ENCODE results near the gene DMRTC2. TPM values are rescaled to one million over a fixed set of nuclear protein-coding genes. Genes with fewer than 3 reads are reported as not detected.

DMRTC2 gene
- total and polyA plus RNA-seq, 4 donors = 0.03 TPM; not detected in 3

GRCh38 chr19:41807176-41807575 lies 37.7 kb upstream of the DMRTC2 start:
- Histone ChIP-seq H3K4me3 (no peak overlapping the region), H3K36me3 (ENCODE audit: control insufficient read depth in 4 of 4, insufficient read depth in 4 of 4, low read length in 4 of 4) (no peaks in the 10 kb centered on the region), H3K27ac (ENCODE audit: low read depth in 1 of 2, low read length in 1 of 2) (no peak overlapping the region), H3K27me3 (ENCODE audit: control insufficient read depth in 3 of 3, insufficient read depth in 3 of 3, low read length in 2 of 3) (no peaks in the 10 kb centered on the region), H3K9me3 (ENCODE audit: control insufficient read depth in 4 of 4, insufficient read depth in 3 of 4, low read length in 3 of 4) (peaks cover 0 to 3% (median 0%) of the 10 kb centered on the region in 4 donors), H3K9ac (ENCODE audit: insufficient read depth in 1 of 2, low read length in 2 of 2) (no peak overlapping the region), H3K4me1 (ENCODE audit: control insufficient read depth in 5 of 5, insufficient read depth in 5 of 5, low read length in 5 of 5) (no peaks in the 10 kb centered on the region)
- 84 to 96% methylated on average over 3 of the region's 3 CpGs for WGBS, 2 donors
- ATAC-seq (ENCODE audit: insufficient read depth, low FRiP score) (no peak), DNase-seq (no peak)
- TF ChIP-seq CTCF (IDR thresholded peaks at IDR 0.05; ENCODE audit: control extremely low read depth, extremely low read depth) = no peak

- Histone ChIP-seq H3K4me1 (ENCODE audit: control insufficient read depth in 5 of 5, insufficient read depth in 5 of 5, low read length in 5 of 5) (no peaks in the 10 kb centered on the region), H3K27ac (ENCODE audit: low read depth in 1 of 2, low read length in 1 of 2) (peak overlapping the region in 1 of 2 donors; percentile 35), H3K9ac (ENCODE audit: insufficient read depth in 1 of 2, low read length in 2 of 2) (no peak overlapping the region)
Measured at GRCh38 chr19:41808663-41809566, 35.9 kb upstream of the DMRTC2 start.

GRCh38 chr19:41810301-41810700 lies 34.5 kb upstream of the DMRTC2 start:
- Histone ChIP-seq H3K36me3 (ENCODE audit: control insufficient read depth in 4 of 4, insufficient read depth in 4 of 4, low read length in 4 of 4) (no peaks in the 10 kb centered on the region), H3K27me3 (ENCODE audit: control insufficient read depth in 3 of 3, insufficient read depth in 3 of 3, low read length in 2 of 3) (no peaks in the 10 kb centered on the region), H3K4me3 (no peak overlapping the region), H3K4me1 (ENCODE audit: control insufficient read depth in 5 of 5, insufficient read depth in 5 of 5, low read length in 5 of 5) (no peaks in the 10 kb centered on the region), H3K27ac (ENCODE audit: low read depth in 1 of 2, low read length in 1 of 2) (peak overlapping the region in 1 of 2 donors; percentile 59), H3K9me3 (ENCODE audit: control insufficient read depth in 4 of 4, insufficient read depth in 3 of 4, low read length in 3 of 4) (peaks cover 0 to 3% (median 0%) of the 10 kb centered on the region in 4 donors), H3K9ac (ENCODE audit: insufficient read depth in 1 of 2, low read length in 2 of 2) (no peak overlapping the region)
- no peak for TF ChIP-seq CTCF (IDR thresholded peaks at IDR 0.05; ENCODE audit: control extremely low read depth, extremely low read depth)
- DNase-seq (no peak), ATAC-seq (ENCODE audit: insufficient read depth, low FRiP score) (no peak)
- 62 to 64% methylated on average over 4 of the region's 4 CpGs for WGBS, 2 donors

More at GRCh38 chr19:41808663-41809566, 35.9 kb upstream of the DMRTC2 start:
- H3K4me3 ChIP-seq = no peak overlapping the region
- H3K36me3 ChIP-seq (ENCODE audit: control insufficient read depth in 4 of 4, insufficient read depth in 4 of 4, low read length in 4 of 4) = no peaks in the 10 kb centered on the region
- no peaks in the 10 kb centered on the region for H3K27me3 ChIP-seq (ENCODE audit: control insufficient read depth in 3 of 3, insufficient read depth in 3 of 3, low read length in 2 of 3)
- WGBS, 2 donors = 35 to 61% methylated on average over 16 of the region's 16 CpGs
- ATAC-seq (ENCODE audit: insufficient read depth, low FRiP score) = no peak
- TF ChIP-seq CTCF (IDR thresholded peaks at IDR 0.05; ENCODE audit: control extremely low read depth, extremely low read depth) = no peak
- no peak for DNase-seq
- peaks cover 0 to 3% (median 0%) of the 10 kb centered on the region in 4 donors for H3K9me3 ChIP-seq (ENCODE audit: control insufficient read depth in 4 of 4, insufficient read depth in 3 of 4, low read length in 3 of 4)
